Measurements from ENCODE around the gene TMEM53.

DNA sequence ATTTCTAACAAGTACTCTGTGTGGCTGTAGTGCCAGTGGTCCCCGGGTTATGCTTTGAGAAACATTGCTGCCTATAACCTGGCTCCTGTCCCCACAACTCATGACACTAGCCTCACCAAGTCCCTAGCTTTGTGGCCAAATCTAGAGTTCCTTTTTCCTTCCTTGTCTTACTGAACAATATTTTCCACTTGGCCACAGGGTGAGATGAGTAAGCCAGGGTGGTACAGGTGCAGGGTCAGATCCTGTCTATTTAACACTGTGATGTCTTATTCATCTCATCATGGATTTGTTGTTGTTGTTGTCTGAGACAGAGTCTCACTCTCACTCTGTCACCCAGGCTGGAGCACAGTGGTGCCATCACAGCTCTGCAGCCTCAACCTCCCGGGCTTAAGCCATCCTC is 18.9 kb upstream of the TMEM53 start:
- TF ChIP-seq, protein P1, sequence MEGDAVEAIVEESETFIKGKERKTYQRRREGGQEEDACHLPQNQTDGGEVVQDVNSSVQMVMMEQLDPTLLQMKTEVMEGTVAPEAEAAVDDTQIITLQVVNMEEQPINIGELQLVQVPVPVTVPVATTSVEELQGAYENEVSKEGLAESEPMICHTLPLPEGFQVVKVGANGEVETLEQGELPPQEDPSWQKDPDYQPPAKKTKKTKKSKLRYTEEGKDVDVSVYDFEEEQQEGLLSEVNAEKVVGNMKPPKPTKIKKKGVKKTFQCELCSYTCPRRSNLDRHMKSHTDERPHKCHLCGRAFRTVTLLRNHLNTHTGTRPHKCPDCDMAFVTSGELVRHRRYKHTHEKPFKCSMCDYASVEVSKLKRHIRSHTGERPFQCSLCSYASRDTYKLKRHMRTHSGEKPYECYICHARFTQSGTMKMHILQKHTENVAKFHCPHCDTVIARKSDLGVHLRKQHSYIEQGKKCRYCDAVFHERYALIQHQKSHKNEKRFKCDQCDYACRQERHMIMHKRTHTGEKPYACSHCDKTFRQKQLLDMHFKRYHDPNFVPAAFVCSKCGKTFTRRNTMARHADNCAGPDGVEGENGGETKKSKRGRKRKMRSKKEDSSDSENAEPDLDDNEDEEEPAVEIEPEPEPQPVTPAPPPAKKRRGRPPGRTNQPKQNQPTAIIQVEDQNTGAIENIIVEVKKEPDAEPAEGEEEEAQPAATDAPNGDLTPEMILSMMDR (IDR thresholded peaks at IDR 0.05): no peak
- TF ChIP-seq POLR2A (IDR thresholded peaks at IDR 0.05): no peak

Data from thyroid gland (tissue), 4 donors.